Esophagus squamous epithelium (tissue), 4 donors: ENCODE measurements around the gene ELF4.

Experiments
- CTCF ChIP-seq, 6 experiments: fragments of 450-650 bp in 4 of 6; fragments of 200-600 bp in 2 of 6; sonication (generic) in 2 of 6; IDR thresholded peaks; one replicate each; pipeline ENCODE4 v1.5.1; 2016 to 2019; ENCODE audit warnings: antibody characterized with exemption in 6 of 6, mild to moderate bottlenecking in 4 of 6, moderate library complexity in 4 of 6
- POLR2A ChIP-seq, 4 donors: fragments of 450-650 bp; IDR thresholded peaks; one replicate each; pipeline ENCODE4 v1.6.1; 2017; ENCODE audit warnings: antibody characterized with exemption in 4 of 4, mild to moderate bottlenecking in 4 of 4, moderate library complexity in 3 of 4

DNA sequence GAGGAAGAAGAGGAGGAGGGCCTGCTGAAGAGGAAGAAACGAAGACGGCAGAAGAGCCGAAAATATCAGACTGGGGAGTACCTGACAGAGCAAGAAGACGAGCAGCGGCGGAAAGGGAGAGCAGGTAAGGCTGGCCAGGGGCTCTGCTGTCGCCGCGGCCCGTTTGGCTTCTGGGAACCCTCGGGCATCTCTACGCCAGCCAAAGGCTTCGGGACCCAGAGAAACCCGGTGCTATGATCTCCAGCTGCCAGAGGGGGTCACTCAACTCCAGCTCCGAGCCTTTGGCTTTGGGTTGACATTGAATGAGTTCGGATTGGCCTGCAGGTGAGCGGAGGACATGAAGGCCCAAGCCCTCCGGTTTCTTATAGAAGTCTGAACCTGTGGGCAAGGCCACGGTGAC, 85.0 kb downstream of the ELF4 start:
- TF ChIP-seq POLR2A (IDR thresholded peaks at IDR 0.05) = no peak
- TF ChIP-seq CTCF (IDR thresholded peaks at IDR 0.05) = no peak
